Activated CD4-positive, CD25-positive, alpha-beta regulatory T cell (primary cell): ENCODE results near the gene DMRT2.

ENCODE experiments used
- DNase-seq, 4 experiments: peaks; one replicate each; lab custom pipeline; 2025; lab: John Stamatoyannopoulos, UW

Gene DMRT2

DNA sequence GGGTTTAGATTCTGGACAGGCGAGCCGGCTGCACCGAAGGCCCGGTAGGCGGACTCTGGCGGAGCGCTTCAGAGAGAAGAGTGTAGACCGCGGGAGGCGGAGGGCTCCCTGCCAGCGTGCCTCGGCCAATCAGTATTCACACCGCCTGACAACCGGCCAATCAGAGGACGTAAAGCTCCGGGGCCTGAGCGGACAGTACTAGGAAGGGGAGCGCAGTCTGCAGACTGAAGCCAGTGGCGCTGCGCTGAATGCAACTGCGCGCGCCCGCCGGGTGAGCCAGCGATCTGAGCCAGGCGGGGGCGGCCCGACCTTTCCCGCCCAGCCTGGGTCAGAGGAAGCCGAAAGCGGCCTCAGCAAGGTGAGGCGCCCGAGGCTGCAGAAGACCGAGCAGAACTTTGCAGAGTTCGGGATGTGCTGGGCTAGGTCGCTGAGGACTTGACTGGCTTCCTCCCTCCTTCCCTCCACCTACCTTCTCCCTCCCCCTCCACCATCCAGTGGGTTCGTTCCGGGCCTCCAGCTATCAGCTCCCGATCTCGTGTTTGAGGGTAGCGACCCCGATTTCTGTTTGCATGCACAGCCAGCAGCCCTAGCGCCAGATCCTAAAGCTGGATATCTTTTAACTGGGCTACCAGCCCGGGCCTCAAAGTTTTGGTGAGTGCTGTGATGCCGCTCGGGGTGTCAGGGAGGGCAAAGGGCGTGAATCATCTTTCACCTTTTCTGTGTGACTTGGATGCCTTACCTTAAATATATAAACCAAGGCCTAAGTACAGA is at the start of gene DMRT2:
TSS of gene DMRT2 (plus strand) at position 233 of the 771 bp plus-strand sequence. CDS start 1,257 bp downstream, outside the sequence.
- DNase-seq = no peak

DNA sequence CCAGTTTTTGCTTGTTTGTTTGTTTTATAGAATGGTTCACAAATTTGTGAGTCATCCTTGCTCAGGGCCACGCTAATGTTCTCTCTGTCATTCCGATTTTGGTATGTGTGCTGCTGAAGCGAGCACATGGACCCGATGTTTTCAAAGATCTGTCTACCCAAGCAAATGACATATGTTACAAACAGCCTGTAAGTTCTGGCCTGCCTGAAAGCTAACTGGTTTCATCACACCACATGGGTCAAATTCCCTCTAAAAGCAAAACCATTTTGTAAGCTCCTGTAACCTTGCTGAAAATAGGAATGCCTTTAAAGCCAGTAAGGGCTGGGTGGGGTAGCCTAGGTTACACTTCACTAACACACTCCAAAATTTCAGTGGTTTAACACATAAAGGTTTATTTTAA is 48.3 kb upstream of the DMRT2 start:
- DNase-seq = no peak

DNA sequence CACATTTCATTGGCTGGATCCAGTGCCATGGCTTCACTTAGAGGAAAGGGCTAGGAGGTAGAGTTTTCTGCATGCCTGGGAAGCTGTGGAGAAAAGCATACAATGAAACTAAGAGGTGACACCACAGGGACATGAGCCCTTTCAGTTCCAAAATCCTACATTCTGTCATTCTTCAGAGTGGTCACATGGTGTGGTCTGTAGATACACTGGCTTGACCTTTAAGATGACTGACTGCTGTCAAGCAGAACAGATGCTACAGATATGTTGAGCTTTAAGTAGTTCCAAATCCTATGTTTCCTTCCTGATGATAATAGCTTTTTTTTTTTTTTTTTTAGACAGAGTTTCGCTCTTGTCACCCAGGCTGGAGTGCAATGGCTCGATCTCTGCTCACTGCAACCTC is 47.5 kb upstream of the DMRT2 start:
- DNase-seq = no peak

DNA sequence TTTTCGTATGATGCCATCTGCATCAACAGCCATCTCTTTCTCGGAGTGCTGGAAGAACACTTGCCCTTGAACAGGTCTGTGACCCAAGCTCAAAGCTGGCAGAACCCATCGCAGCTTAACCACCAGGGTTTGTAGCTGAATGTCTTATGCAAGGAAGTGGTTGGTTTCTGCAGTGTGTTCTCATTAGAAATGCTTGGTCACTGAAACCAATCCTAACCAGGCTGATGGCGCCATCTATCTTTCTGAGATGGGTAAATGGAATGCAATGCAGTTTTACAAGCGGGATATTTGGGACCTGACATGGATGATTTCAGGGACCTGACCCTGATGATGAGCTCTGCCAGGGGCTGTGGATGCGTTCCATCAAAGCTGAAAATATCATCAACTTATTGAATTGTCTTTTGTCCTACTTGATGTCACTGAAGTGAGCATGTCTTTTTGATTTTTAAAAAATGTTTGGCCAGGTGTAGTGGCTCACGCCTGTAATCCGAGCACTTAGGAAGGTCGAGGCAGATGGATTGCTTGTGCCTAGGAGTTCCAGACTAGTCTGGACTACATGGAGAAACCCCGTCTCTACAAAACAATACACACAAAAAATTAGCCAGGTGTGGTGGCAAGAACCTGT is 45.0 kb upstream of the DMRT2 start:
- no peak for DNase-seq

DNA sequence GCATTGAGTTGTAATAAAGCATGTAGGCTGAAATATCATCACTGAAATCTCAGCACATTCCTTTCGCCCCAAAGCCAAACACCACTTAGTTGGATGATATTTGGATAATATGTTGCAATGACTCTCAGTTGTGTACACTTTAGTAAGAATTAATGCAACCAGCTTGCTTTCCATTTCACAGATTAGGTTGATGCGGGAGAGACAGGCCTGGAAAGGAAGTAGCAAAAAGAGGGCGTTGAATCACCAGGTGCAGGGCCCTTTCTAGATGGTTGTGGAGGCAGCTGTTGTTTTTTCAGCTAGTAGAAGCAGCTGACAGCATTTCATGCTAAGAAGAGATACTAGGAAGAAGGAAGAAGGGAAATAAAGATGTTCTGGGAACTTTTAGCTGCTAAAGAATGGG is 42.8 kb upstream of the DMRT2 start:
- DNase-seq = no peak

DNA sequence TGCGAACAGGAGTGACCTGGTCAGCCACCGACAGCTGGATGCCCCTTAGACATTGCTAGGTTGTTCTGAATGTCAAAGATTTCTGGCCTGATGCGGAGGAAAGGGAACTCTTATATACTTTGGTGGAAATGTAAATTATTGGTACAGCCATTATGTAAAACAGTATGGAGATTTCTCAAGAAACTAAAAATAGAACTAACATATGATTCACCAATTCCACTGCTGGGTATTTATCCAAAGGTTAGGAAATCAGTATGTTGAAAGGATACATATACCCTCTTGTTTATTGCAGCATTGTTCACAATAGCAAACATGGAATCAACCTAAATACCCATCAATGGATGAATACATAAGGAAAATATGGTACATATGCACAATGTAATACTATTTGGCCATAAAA is 41.9 kb upstream of the DMRT2 start:
- no peak for DNase-seq

DNA sequence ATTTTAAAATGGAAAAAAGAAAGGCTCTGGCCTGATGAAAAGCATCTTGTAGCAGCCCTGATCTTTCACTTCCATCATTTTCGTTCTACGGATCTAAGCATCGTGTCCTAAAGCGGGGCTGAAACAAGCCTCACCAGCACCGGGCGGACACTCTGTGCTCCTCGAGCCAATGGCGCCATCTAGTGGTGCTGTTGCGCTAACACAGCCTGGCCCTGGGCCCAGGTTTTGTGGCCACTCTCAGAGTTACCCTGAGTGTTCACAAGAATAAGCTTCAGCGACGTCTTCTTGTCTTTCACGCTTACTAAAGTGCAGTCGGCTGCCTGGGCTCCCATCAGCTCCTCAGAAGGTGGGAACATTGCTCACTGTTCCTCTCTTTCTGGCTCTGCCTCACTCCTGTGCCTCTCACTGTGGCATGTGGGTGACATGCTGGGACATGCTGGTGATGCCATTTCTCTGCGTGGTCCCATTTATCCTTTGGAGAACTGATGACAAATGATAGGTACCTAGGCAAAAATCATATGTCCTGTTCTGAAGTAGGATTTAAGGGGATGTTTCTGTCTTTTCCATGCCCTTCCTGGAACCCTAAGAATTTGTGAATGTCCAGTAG is 41.0 kb upstream of the DMRT2 start:
- peak; percentile 40 to 59 (median 55) for DNase-seq

DNA sequence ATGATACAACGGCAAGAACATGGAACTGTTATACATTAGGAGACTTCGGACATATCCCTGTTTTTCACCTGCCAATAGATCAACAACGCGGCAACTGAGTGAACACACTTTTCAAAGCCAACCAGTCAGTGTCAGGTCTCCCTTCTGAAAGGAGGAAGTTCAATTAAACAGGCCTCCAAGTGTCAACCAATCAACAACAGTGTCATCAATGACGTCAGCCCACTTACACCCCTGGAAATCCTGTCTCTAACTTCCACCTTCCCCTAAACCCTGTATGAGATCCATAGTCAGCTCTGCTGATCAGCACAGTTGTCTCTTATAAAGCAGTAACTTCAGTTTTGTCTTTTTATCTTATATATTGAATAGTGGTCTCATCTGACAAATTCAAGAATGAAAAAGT is 37.1 kb upstream of the DMRT2 start:
- DNase-seq = no peak

DNA sequence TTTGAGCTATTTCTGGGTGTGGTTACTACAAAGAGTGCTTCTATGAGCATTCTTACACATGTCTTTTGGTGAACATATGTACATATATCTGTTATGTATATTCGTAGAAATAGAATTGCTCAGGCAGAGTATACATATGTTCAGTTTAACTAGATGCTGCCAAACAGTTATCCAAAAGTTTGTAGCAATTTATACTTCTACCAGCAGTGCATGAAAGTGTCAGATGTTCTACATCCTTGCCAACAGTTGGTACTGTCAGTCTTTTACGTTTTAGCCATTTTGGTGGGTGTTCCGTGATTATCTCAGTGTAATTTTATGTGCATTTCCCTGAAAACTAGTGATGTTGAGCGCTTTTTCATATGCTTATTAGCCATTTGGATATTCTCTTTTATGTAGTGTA is 35.9 kb upstream of the DMRT2 start:
- no peak for DNase-seq

DNA sequence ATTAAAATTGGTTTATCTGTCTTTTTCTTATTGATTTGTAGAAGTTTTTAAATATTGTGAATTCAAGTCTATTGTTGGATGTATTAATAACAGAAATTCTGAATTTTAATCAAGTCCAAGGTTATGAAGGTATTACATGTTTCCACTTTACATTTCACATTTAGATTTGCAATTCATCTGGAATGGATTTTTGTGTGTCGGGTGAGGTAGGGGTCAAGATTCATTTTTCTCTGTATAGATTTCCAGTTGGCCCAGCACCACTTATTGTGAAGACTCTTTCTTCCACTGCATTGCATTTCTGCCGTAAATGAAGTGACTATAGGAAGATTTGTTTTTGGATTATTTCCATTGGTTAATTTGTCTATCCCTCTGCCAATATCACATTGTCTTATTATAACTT is 35.5 kb upstream of the DMRT2 start:
- DNase-seq = no peak

DNA sequence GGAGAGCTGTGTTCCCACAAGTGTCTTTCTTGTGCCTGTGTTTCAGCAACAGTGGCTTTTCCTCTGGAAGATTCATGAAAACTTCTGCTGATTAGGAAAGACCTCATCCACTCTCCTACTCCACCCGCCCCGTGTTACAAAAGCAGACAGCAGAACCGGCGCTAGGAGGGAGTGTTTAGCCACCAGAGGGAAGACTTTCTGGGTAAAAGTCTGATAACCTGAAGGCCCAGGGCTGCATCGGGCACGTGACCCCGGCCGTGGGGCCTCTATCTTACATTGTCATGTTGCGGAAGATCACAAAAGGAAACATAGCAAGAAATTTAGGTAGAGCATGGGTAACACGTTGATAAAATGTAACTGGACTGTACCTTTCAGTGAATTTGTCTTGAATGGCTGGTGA is 32.0 kb upstream of the DMRT2 start:
- no peak for DNase-seq

DNA sequence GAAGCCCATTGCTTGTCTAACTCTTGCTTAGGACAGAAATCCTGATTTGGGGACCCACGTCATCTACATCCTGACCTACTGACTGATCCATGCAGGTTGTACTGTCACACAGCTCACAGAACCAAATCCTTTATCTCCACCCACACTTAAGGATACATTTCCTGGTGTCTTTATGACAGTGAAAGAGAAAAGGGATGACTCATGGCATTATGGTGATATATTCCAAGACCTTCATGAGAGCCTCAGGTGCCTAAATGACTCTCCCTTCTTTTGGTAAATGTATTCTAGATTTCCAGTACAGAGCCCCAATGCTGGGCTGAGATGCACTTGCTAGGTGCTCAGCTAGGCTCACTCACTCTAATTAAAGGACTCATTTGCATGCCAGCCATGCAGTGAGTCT is 26.0 kb upstream of the DMRT2 start:
- no peak for DNase-seq

DNA sequence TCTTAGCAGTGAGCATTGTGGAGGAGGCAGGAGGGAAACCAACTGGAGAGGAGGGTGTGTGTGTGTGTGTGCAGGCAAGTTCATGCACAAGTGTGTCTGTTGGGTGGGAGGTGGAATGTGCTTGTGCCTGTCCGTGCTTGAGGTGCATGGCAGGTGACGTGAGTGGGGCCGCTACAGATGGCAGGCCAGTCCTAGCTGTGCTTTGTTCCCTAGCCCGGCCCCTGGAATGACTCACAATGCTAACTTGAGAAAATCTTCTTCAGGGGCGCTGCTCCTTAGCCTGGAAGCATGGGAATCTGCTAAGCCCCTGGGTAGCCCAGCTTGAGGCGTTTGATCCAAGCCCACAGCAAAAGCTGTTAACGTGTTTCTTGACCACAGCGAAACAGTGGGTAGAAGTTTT is 25.0 kb upstream of the DMRT2 start:
- DNase-seq = no peak

DNA sequence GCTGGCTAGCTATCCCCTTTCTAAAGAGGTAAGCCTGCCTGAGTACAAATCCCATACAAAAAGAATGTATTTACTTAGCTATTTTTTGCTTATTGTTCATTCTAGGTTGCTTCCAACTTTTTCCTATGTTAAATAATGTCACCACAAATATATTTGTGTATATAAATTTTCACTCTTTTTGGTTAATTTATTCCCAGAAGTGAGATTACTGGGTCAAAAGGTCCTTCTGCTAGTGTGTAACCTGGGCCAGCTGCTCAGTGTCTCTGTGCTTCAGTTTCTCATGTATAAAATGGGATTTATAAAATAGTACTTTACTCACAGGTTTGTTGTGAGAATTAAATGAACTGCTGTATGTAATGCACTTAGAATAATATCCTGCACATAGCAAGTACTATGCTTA is 23.9 kb upstream of the DMRT2 start:
- DNase-seq = no peak

DNA sequence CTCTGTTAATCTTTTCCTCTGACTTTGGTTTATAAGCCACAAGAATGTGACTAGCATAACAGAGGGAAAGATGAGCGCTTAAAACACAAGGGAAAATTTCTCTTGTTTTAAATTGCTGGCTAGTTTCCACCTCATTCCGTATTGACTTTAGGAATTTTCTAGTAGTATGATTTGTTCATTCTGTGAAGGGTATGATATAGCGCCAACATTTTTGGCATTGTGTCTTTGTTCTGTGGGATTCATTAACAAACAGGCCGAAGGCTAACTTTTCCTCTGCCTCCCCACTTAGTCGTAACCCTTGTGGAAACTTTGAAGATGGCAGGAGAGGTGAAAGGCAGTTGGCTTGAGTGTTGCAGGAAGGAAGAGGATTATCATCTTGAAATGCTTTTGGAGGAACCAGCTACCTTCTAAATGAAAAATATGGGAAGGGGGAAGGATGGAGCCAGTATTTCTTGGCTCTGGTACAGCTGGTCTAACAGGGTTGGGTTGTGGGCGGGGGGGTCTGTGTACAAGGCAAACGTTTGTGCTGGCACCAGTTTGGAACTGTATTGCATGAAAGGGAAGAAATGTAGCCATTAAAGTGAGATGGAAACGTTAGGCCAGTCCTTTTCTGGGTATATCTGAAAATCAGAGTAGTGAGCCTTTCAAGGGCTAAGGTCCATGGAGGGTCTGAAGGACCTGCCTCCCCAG is 21.5 kb upstream of the DMRT2 start:
- no peak for DNase-seq

DNA sequence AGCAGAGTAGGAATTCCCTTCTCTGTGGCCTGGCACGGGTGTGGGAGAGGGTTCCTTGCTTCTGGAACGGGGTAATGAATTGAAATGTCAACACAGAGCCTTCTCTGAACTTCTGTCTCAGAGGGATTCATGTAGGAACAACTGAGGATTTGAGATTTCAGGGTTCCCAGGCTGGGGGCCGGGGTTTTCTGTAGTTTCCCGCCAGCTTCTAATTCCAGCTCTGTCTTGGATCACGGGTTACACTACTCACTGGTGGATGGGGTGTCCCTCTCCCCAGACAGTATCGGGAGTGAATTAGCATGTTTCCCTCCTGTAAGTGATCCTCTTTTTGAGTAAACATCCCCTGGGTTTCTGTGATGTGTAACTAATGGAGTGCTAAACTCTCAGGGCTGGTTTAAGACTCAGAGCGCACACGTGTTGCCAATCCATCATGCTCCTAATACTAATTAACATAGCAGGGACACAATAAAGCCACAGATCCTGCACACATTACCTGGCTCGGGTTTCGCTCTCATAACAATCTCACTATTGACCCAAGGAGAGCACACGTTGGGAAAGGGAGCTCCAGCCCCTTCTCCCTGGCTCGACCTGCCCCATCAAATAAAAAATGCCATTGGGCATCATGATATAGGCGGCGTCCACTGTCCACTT is 18.1 kb upstream of the DMRT2 start:
- no peak for DNase-seq

DNA sequence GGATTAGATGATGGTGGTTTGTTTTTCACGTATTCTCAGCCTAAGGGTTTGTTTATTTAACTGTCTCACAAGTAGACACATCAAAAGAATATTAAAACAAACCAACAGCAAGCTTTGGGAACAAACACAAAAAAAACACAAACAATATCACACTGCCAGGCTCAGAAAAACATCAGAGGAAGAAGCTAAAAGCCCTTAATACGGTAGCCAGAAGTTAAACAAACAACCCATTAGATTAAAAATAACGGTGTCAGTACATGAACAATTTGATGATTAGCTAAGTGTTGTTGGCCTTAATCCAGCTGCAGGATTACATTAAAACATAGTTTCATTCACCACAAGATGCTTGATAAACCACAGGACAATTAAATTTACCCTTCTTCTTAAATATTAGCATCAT is 15.9 kb upstream of the DMRT2 start:
- no peak for DNase-seq

DNA sequence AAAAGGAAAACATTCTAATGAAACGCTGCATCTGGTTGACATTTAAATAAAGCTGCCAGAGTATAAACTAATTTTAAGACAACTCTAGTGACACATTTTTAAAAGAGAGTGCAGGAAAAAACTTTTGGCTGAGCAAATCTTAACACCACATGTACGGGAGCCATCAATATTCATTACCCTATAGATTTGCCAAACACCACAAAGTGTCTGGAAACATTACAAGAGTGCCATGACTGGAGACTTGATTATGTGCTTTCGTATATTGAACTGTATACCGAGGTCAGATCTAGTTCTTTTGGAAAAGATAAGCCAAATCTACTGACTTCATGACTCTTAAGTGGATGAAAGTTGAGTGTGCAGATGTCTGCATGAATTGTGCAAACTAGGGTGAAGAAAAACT is 10.6 kb upstream of the DMRT2 start:
- DNase-seq = no peak

DNA sequence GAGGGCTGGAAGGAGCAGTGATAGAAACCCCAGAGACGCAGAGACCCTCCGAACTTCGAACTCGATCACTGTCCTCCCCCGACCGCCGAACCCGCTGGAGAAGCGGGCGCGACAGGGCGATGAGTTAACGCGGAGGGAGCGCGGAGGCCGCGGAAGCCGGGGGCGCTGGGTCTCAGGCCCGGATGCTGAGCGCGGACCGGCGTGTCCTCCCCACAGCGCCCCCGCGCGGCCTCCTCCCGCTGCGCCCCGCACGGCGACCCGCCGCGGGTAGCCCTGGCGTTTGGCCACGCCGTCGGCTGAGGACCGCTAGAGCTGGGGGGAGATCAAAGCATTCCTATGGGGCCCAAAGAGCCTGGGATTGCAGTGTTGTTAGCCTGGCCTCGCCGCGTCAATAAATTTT is 7.7 kb upstream of the DMRT2 start:
- no peak for DNase-seq

DNA sequence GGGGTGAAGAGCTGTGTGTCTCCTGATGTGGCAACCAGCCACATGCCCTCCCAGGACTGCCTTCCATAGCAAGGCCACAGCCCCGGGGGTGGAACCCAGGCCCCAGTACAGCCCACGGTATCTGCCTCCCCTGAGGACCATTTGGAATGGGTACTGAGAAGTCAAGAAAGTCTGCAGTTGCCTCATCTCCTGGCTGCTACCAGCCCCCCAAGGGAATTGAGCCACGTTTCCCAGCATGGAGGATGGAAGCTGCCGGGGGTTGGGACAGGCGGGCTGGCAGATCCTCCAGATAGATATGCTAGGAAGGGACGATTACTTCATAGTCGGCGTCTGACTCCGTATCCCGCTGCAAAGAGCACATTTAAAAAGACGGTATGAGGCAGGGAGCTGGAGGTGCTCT is 5.5 kb upstream of the DMRT2 start:
- no peak for DNase-seq

DNA sequence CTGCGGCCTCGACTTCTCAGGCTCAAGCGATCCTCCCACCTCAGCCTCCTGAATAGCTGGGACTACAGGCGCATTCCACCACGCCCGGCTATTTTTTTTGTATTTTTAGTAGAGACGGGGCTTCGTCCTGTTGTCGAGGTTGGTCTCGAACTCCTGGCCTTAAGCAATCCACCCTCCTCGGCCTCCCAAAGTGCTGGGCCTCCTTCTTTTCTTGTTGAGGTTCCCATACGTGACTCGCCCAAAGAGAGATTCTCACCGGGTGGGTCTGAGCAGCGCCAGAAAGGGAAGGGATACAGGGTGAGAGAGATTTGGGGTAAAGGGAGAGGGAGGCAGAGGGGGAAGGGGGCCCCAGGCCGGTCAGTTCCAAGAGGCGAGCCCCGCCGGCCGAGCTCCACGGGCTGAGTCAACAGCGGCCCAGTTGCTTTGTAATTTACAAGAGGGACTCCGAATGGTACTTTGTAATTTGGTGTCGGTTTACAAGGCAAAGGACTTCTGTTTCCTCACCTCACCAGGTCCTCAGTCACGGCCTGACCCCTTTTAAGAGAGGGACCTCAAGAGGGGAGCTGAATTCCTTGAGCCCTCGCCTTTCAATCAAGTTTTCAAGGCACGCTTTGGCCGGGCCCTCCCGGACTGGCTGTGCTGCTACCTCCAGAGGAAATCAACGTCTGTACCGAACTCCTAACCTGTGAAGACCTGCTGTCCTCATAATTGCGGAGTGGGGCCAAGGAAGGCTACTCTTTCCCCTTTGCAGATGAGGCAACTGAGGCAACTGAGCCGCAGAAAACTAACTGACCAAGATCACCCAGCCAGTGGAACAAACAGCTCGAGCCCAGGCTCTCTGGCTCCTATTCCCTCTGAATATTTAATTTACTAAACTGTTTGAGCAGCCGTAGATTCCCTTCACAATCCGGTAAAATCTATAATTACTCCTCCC is 3.3 kb upstream of the DMRT2 start:
- no peak for DNase-seq
